GM23338 (cell line): Measurements from ENCODE around the gene ECD. TPM values are rescaled to one million over a fixed set of nuclear protein-coding genes. Genes with fewer than 3 reads are reported as not detected.

Experiments
- ATAC-seq: fragments of 200-7000 bp; cut with Tn5 transposase; 3 replicates; pipeline ENCODE4 v1.9.1; 2020
- DNase-seq: peaks from one replicate; pipeline ENCODE4 v3.0.0-alpha.2; 2015; ENCODE audit warnings: low spot score
- H2AFZ ChIP-seq: fragments of 200-600 bp; sonication (generic); 2 replicates; pipeline ENCODE4 v1.8.0; 2016; ENCODE audit warnings: antibody characterized with exemption, mild to moderate bottlenecking, moderate library complexity
- H3F3A ChIP-seq: fragments of 200-600 bp; sonication (generic); replicated peaks from 2 replicates; pipeline ENCODE4 v1.8.0; 2017; ENCODE audit warnings: antibody characterized with exemption, mixed run types, low read depth
- H3K27ac ChIP-seq: fragments of 200-600 bp; sonication (generic); 2 replicates; pipeline ENCODE4 v1.6.1; 2016; ENCODE audit warnings: low read depth
- H3K27me3 ChIP-seq: fragments of 200-600 bp; sonication (generic); 2 replicates; pipeline ENCODE4 v1.8.0; 2016; ENCODE audit warnings: mild to moderate bottlenecking, mixed run types, moderate library complexity; ENCODE audit not compliant: insufficient read depth
- H3K36me3 ChIP-seq: fragments of 200-600 bp; sonication (generic); 2 replicates; pipeline ENCODE4 v1.8.0; 2016; ENCODE audit warnings: mild to moderate bottlenecking; ENCODE audit not compliant: insufficient read depth
- H3K4me1 ChIP-seq: fragments of 200-600 bp; sonication (generic); 2 replicates; pipeline ENCODE4 v1.8.0; 2016; ENCODE audit warnings: mild to moderate bottlenecking, moderate library complexity; ENCODE audit not compliant: insufficient read depth
- H3K4me2 ChIP-seq: fragments of 200-600 bp; sonication (generic); 2 replicates; pipeline ENCODE4 v1.7.1; 2017; ENCODE audit warnings: mixed run types
- H3K4me3 ChIP-seq: fragments of 200-600 bp; sonication (generic); 2 replicates; pipeline ENCODE4 v1.6.1; 2016; ENCODE audit warnings: mixed run types
- H3K79me2 ChIP-seq: fragments of 200-600 bp; sonication (generic); replicated peaks from 2 replicates; pipeline ENCODE4 v1.8.0; 2017; ENCODE audit warnings: mild to moderate bottlenecking; ENCODE audit not compliant: insufficient read depth
- H3K9me2 ChIP-seq: fragments of 200-600 bp; sonication (generic); 2 replicates; pipeline ENCODE4 v1.8.0; 2017; ENCODE audit not compliant: insufficient read depth
- H4K20me1 ChIP-seq: fragments of 200-600 bp; sonication (generic); replicated peaks from 2 replicates; pipeline ENCODE4 v1.8.0; 2017; ENCODE audit warnings: mild to moderate bottlenecking; ENCODE audit not compliant: insufficient read depth
- H3K27ac Mint-ChIP-seq: 2 replicates; pipeline ENCODE4 v1.8.0; 2020; ENCODE audit warnings: inconsistent platforms, mild to moderate bottlenecking, moderate library complexity, mixed read lengths
- H3K27me3 Mint-ChIP-seq: 3 replicates; pipeline ENCODE4 v1.8.0; 2022; ENCODE audit warnings: low read depth, mild to moderate bottlenecking, moderate library complexity, mixed read lengths, inconsistent platforms; ENCODE audit not compliant: insufficient read depth, poor library complexity
- H3K36me3 Mint-ChIP-seq: 3 replicates; pipeline ENCODE4 v1.8.0; 2021; ENCODE audit warnings: low read depth, mild to moderate bottlenecking, inconsistent platforms, moderate library complexity, mixed read lengths
- H3K4me1 Mint-ChIP-seq: 3 replicates; pipeline ENCODE4 v1.8.0; 2020; ENCODE audit warnings: mild to moderate bottlenecking, inconsistent platforms, mixed read lengths
- H3K4me3 Mint-ChIP-seq: 3 replicates; pipeline ENCODE4 v1.8.0; 2021; ENCODE audit warnings: moderate library complexity, mild to moderate bottlenecking, inconsistent platforms, mixed read lengths
- H3K9me3 Mint-ChIP-seq: 3 replicates; pipeline ENCODE4 v1.8.0; 2020; ENCODE audit warnings: moderate library complexity, mild to moderate bottlenecking, inconsistent platforms, mixed read lengths
- CREB1 ChIP-seq: fragments of 250-450 bp; sonication (Bioruptor Pico); IDR thresholded peaks from 2 replicates; pipeline ENCODE4 v1.5.0; 2020; ENCODE audit warnings: low read depth, mild to moderate bottlenecking, moderate library complexity
- ETS1 ChIP-seq: IDR thresholded peaks from 2 replicates; pipeline ENCODE4 v1.6.1; 2016; ENCODE audit warnings: antibody characterized with exemption
- EZH2 ChIP-seq: fragments of 200-600 bp; sonication (generic); IDR thresholded peaks from one replicate; pipeline ENCODE4 v1.8.0; 2017; ENCODE audit warnings: antibody characterized with exemption, mild to moderate bottlenecking, low read depth; ENCODE audit not compliant: unreplicated experiment
- POLR2AphosphoS5 ChIP-seq: IDR thresholded peaks from 2 replicates; pipeline ENCODE4 v1.6.1; 2016; ENCODE audit warnings: antibody characterized with exemption, low read depth
- REST ChIP-seq: IDR thresholded peaks from one replicate; pipeline ENCODE4 v1.6.1; 2018; ENCODE audit warnings: antibody characterized with exemption; ENCODE audit not compliant: unreplicated experiment
- STAT1 ChIP-seq: IDR thresholded peaks from one replicate; pipeline ENCODE4 v1.6.1; 2016; ENCODE audit warnings: antibody characterized with exemption; ENCODE audit not compliant: unreplicated experiment
- ZNF114 ChIP-seq: fragments of 250-450 bp; sonication (Bioruptor Pico); IDR thresholded peaks from 2 replicates; pipeline ENCODE4 v1.5.0; 2020; ENCODE audit warnings: mild to moderate bottlenecking, moderate library complexity
- ZNF331 ChIP-seq: fragments of 250-450 bp; sonication (Bioruptor Pico); IDR thresholded peaks from 2 replicates; pipeline ENCODE4 v1.5.0; 2020; ENCODE audit warnings: low read depth, mild to moderate bottlenecking, moderate library complexity
- polyA plus RNA-seq: library from polyadenylated mRNA; unstranded; fragments of >200 nt; fragmentation: Nextera tagmentation; extraction: Ambion mirVana; gene quantifications from 2 replicates; pipeline ENCODE4 v1.2.1, GENCODE V29; 2016
- total RNA-seq: library from RNA; depleted of rRNA; stranded (reverse); fragments of >200 nt; shearing (Covaris generic); gene quantifications from 2 replicates; pipeline ENCODE4 v1.2.3, GENCODE V29; 2014
- TF ChIP-seq, protein P1 (sequence below): fragments of 250-450 bp; sonication (Bioruptor Pico); IDR thresholded peaks from 2 replicates; pipeline ENCODE4 v1.5.0; 2020; ENCODE audit warnings: mild to moderate bottlenecking, moderate library complexity

Gene ECD
- total and polyA plus RNA-seq, 2 experiments from 2014 or later = 37.8 to 56.6 TPM

GRCh38 chr10:73190188-73190587 is 22.4 kb upstream of the ECD start:
- H3F3A ChIP-seq = no peaks in the 10 kb centered on the region
- Mint-ChIP-seq H3K9me3 (no peaks in the 10 kb centered on the region), H3K36me3 (no peaks in the 10 kb centered on the region), H3K4me1 (no peaks in the 10 kb centered on the region), H3K4me3 (no peak overlapping the region), H3K27me3 (peaks cover 2% of the 10 kb centered on the region), H3K27ac (no peak overlapping the region)
- no peaks in the 10 kb centered on the region for H4K20me1 ChIP-seq
- H3K79me2 ChIP-seq = no peaks in the 10 kb centered on the region
- ATAC-seq (no peak), DNase-seq (no peak)
- no peak overlapping the region for H2AFZ ChIP-seq
- 0 out of 2 replicates have a peak, but pooled peaks cover 3% of the 10 kb centered on the region for H3K36me3 ChIP-seq
- no peaks in the 10 kb centered on the region for H3K4me1 ChIP-seq
- no peak overlapping the region for H3K4me3 ChIP-seq
- TF ChIP-seq STAT1 = no peak
- no peak for TF ChIP-seq EZH2
- no peak for TF ChIP-seq POLR2AphosphoS5
- TF ChIP-seq, protein P1, sequence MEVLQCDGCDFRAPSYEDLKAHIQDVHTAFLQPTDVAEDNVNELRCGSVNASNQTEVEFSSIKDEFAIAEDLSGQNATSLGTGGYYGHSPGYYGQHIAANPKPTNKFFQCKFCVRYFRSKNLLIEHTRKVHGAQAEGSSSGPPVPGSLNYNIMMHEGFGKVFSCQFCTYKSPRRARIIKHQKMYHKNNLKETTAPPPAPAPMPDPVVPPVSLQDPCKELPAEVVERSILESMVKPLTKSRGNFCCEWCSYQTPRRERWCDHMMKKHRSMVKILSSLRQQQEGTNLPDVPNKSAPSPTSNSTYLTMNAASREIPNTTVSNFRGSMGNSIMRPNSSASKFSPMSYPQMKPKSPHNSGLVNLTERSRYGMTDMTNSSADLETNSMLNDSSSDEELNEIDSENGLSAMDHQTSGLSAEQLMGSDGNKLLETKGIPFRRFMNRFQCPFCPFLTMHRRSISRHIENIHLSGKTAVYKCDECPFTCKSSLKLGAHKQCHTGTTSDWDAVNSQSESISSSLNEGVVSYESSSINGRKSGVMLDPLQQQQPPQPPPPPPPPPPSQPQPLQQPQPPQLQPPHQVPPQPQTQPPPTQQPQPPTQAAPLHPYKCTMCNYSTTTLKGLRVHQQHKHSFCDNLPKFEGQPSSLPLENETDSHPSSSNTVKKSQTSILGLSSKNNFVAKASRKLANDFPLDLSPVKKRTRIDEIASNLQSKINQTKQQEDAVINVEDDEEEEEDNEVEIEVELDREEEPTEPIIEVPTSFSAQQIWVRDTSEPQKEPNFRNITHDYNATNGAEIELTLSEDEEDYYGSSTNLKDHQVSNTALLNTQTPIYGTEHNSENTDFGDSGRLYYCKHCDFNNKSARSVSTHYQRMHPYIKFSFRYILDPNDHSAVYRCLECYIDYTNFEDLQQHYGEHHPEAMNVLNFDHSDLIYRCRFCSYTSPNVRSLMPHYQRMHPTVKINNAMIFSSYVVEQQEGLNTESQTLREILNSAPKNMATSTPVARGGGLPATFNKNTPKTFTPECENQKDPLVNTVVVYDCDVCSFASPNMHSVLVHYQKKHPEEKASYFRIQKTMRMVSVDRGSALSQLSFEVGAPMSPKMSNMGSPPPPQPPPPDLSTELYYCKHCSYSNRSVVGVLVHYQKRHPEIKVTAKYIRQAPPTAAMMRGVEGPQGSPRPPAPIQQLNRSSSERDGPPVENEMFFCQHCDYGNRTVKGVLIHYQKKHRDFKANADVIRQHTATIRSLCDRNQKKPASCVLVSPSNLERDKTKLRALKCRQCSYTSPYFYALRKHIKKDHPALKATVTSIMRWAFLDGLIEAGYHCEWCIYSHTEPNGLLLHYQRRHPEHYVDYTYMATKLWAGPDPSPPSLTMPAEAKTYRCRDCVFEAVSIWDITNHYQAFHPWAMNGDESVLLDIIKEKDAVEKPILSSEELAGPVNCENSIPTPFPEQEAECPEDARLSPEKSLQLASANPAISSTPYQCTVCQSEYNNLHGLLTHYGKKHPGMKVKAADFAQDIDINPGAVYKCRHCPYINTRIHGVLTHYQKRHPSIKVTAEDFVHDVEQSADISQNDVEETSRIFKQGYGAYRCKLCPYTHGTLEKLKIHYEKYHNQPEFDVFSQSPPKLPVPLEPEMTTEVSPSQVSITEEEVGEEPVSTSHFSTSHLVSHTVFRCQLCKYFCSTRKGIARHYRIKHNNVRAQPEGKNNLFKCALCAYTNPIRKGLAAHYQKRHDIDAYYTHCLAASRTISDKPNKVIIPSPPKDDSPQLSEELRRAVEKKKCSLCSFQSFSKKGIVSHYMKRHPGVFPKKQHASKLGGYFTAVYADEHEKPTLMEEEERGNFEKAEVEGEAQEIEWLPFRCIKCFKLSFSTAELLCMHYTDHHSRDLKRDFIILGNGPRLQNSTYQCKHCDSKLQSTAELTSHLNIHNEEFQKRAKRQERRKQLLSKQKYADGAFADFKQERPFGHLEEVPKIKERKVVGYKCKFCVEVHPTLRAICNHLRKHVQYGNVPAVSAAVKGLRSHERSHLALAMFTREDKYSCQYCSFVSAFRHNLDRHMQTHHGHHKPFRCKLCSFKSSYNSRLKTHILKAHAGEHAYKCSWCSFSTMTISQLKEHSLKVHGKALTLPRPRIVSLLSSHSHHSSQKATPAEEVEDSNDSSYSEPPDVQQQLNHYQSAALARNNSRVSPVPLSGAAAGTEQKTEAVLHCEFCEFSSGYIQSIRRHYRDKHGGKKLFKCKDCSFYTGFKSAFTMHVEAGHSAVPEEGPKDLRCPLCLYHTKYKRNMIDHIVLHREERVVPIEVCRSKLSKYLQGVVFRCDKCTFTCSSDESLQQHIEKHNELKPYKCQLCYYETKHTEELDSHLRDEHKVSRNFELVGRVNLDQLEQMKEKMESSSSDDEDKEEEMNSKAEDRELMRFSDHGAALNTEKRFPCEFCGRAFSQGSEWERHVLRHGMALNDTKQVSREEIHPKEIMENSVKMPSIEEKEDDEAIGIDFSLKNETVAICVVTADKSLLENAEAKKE (CRISPR knock-in tag) = no peak
- TF ChIP-seq REST = no peak
- TF ChIP-seq ZNF114 (CRISPR knock-in tag) = no peak
- TF ChIP-seq ZNF331 (CRISPR knock-in tag) = no peak
- no peak for TF ChIP-seq ETS1
- TF ChIP-seq CREB1 = no peak
- no peak overlapping the region for H3K27ac ChIP-seq
- H3K9me2 ChIP-seq = no peaks in the 10 kb centered on the region
- no peak overlapping the region for H3K4me2 ChIP-seq
- H3K27me3 ChIP-seq = no peaks in the 10 kb centered on the region
